ENCODE results near the gene KCNK17.
"Not testable (repeated sequence)": the region's sequence is repeated elsewhere in the genome, so short reads cannot be mapped to it uniquely, and the experiment has no call there.

The KCNK17 gene

DNA sequence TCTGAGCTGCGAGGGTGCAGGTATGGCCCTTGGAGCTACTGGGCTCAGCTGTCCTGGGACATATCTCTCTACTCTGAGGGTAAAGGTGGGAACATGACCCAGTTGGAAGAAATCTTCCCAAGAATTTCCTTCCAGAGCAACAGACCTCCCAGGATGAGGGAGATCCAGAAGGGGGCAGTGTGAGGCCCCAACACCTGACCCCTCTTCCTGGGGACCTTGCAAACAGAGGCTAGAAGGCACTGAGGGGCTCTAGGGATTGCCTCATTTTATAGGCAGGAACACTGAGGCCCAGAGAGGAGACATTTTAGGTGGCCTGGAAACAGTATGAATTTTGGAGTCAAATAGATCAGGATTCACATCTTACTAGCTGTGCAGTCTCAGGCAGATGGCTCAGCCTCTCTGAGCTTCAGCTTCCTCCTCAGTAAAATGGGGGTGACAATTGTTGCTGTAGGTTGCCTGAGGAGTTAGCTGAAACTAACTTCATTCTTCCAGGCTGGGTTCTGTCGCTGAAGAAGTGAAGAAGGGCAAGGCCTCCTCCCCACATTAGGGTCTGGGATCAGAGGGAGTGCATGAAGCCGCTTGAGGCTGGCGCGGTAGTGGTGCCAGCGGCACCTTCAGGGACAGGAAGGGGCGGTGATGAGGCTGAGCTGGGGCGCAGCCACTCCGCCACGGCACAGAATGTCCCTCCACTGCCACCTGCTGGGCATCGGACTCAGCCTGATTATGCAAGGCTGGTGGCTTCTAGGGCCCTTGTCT, 11.4 kb downstream of the KCNK17 start:
- no peak overlapping the region for H3K4me3 ChIP-seq (ENCODE audit: low read depth, low read length)

DNA sequence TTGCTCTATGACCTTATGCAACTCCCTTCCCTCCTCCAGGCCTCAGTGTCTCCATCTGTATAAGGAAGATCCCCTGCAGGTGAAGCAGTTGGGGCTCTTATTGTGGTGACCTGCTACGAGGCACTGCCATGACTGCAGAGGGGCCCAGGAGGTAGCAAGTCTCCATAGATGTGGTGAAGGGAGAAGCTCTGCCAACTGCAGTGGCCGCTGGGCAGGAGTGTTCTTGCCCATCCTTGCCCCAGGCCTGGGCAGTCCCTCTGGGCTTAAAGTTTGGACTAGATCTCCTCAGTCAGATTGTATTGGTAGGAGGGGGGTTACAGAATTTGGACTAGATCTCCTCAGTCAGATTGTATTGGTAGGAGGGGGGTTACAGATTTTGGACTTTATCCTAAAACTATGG, 12.2 kb downstream of the KCNK17 start:
- no peak overlapping the region for H3K4me3 ChIP-seq (ENCODE audit: low read depth, low read length)

DNA sequence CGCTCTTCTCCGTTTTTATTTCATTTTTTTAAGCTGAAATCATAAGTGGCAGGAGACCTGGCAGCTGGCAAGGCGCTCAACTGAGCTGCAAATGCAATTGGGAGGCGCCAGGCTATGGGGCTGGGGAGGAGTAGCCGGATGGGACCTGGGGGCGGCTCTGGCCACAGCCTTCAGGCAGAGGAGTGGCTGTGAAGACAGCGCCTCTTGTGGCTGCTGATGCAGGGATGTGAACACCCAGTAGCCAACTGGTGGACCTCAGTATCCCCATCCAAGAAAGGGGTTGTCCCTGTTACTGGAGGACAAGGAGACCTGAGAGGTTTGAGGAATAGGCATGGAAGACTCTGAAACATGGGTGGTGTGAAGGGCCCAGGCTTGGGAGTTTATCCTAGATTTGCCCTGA, 12.6 kb downstream of the KCNK17 start:
- no peak overlapping the region for H3K4me3 ChIP-seq (ENCODE audit: low read depth, low read length)

DNA sequence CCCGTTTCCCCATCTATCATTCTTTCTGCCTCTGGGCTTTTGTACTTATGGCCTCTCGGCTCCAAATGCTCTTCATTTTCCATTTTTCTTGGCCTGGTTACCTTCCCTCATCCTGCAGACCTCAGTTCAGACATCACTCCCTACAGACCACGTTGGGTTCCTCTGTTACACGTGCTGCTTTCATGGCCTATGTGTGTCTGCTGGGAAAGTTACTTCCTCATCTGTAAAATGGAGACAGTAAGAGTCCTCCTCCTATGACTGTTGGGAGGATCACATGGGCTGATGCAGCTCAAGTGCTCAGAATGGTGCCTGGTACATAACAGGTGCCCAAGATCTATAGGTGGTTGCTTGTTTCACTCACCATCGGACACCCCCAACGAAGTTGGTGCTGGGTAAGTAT, 13.5 kb downstream of the KCNK17 start:
- no peak overlapping the region for H3K4me3 ChIP-seq (ENCODE audit: low read depth, low read length)

DNA sequence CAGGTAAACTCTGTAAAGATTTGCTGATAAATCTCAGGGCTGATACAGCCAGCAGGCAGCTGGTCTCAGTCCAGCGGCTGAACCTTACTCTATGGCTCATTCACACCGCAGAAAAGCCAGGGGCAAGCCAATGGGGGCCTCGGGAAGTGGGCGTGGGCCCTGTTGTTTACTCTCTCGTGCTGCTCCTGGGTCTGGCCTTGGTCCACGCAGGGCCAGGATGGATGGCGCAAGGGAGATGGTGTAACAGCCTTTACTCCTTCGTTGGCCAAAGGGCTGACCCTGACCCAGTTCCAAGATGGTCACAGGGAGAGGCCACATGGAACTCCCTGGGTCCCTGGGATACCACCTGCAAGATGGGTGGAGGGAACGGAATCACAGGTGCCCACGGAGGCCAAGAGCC, 16.2 kb downstream of the KCNK17 start:
- no peak overlapping the region for H3K4me3 ChIP-seq (ENCODE audit: low read depth, low read length)

DNA sequence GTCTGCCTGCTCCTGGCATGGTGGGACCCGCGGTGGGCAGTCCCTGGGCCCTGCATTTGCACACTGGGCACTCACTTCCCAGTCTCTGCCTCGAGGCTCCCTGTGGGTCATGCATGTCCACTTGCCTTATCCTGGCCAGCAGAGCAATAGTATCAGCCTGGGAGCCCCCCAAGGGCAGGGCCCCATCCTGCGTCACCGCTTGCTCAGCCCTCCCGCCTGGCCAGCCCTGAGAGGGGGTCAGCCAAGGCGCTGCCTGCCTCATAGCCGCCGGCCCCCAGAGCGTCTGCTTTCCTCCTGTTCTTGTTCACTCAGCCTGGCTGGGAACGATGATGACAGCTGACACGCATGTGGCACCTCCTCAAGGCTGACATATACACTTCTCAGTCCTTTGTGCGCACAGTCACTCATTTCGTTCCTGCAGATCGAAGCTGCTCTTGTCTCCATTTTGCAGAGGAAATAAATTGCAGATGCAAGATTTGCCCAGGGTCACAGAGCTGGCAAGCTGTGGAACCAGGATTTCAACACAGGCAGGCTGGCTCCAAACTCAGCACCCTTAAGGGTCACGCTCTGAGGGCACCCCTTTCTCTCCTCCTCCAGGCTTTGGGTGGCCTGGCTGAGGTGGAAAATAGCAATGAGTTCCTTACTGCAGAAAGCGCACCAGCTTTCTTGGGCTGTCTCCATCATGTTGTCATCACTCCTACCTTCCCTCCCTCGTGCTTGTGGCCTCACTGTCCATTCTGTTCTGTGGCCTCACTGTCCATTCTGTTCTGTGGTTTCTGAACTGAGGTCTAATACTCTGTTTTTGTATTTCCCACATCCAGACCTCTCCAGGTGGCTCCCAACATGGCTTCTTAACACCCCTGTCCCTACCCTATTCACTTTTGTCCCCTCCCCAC, 17.2 kb downstream of the KCNK17 start:
- no peak overlapping the region for H3K4me3 ChIP-seq (ENCODE audit: low read depth, low read length)

DNA sequence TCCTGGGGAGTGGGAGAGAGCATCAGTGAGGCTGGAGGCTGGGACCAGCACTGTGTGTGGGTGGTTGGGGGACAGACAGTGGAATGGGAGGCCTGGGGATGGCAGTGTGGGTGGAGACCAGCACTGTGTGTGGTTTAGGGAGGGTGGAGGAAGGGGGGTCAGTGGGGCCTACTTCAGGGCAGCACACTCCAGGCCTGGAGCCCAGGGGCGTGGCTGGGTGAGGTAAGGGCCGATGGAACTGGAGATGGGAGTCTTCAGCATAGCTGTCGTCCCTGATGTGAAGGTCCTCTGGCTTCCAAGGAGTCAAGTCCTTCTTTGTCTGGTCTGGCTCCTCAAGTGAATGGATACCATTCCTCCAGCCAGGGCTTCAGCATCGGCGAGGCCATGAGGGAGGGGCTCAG, 18.6 kb downstream of the KCNK17 start:
- H3K4me3 ChIP-seq (ENCODE audit: low read depth, low read length): no peak overlapping the region

DNA sequence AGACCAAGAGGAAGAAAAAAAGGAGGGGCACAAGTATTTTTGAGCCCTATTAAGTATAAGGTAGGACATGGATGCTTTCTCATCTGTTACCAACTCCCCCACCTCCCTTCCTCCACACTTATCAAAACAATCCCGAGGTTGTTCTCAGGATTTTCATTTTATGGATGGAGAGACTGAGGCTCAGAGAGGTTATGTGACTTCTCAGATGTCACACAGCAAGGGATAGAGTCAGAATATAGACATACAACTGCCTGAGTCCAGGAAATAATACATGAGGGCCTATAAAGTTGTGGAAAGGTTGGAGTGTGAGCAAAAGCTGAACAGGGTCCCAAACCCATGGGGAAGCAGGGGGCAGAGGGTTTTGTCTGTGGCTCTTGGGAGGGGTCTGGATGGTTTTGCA, 19.3 kb downstream of the KCNK17 start:
- no peak overlapping the region for H3K4me3 ChIP-seq (ENCODE audit: low read depth, low read length)

DNA sequence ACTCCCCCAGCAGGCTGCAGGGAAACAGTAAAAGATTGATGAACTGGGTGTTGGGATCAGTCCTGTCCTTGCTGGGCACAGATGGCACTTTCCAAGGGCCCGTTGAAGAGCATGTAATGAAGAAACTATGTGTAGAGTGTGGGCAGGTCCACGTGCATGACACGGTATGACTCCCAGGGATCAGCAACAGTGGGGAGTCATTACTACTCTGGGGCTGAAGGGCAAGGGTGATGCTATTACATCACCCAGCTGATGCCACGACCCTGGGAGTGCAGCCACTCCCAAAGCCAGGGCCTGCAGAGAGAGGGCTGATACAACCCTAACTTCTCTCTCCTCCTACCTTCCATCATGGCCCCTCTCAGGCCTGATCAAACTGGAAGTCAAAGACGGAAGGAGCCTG, 20.1 kb downstream of the KCNK17 start:
- H3K4me3 ChIP-seq (ENCODE audit: low read depth, low read length): no peak overlapping the region

DNA sequence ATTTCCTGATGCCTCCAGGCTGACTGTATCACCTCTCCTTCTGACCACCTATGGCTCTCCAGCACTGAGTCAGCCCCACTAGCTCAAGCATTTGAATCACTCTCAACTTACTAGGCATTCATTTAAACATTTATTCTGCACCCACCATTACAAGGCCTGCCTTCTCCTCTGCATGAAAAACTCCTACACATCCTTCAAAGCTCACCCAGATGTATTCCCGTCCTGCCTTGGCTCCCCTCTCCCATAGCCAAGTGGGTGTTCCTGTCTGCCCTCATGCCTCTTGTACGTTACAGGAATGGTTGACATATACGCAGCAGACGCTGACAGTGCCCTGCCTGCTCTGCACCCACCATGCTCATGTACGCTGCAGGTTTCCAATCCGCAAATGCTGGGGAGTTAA, 21.6 kb downstream of the KCNK17 start:
- H3K4me3 ChIP-seq (ENCODE audit: low read depth, low read length): no peak overlapping the region

DNA sequence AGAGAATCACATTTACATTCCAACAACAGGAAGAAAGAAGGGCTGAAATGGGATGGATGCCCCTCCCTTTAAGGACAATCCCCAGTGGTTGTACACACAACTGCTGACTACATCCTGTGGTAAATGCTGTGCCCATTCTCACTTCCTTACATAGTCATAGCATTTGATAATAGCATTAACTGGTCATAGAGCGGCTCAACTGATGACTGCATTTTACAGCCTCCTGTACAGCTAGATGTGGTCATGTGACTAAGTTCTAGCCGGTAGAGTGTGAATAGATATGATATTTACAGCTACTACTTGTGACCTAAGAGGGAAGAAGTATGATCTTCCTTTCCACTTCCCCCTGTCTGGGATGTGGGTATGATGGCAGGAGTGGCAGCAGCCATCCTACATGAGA, 24.7 kb downstream of the KCNK17 start:
- no peak overlapping the region for H3K4me3 ChIP-seq (ENCODE audit: low read depth, low read length)

DNA sequence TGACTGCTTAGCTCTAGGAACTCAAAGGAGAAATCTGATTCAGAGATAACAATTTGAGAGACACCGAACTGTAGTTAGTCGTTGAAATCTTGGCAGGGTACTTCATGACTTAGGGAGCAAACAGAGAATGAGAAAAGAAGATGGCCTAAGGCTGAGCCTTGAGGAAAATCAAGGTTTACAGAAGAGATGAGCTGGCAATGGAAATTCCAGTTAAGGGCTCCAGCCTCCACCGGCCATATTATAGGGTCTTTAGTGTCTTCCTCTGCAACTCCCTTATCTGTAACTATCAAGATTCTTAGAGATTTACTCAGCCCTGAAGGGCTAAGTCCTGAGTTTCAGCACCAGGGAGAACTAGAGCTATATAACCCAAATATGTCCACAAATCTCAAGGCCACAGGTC, 26.6 kb downstream of the KCNK17 start:
- H3K4me3 ChIP-seq (ENCODE audit: low read depth, low read length): no peak overlapping the region

DNA sequence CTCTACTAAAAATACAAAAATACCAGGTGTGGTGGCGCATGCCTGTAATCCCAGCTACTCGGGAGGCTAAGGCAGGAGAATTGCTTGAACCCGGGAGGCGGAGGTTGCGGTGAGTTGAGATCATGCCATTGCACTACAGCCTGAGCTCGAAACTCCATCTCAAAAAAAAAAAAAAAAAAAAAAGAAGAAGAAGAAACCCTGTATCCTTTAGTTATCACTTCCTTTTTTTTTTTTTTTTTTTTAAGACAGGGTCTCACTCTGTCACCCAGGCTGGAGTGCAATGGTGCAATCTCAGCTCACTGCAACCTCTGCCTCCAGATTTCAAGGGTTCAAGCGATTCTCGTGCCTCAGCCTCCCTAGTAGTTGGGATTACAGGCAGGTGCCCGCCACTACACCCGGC, 27.6 kb downstream of the KCNK17 start:
- H3K4me3 ChIP-seq (ENCODE audit: low read depth, low read length): not testable (repeated sequence)

DNA sequence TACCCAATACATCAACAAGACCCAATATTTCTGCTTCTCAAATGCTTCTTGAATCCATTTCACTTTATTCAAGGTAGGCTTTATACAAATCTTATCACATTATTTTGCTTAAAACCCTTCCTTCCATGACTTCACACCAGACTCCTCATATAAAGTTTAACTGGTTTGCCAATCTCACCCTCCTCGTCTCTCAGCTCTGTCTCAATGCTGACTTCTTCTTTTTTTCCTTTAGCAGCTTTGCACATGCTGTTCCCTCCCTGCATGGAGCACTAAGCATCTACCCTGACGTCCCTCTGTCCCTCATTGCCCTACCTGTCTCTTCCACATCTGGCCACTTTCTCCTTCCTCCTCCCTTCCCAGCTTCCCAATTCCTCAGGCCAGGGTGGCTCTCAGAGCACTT, 31.4 kb downstream of the KCNK17 start:
- H3K4me3 ChIP-seq (ENCODE audit: low read depth, low read length): no peak overlapping the region

DNA sequence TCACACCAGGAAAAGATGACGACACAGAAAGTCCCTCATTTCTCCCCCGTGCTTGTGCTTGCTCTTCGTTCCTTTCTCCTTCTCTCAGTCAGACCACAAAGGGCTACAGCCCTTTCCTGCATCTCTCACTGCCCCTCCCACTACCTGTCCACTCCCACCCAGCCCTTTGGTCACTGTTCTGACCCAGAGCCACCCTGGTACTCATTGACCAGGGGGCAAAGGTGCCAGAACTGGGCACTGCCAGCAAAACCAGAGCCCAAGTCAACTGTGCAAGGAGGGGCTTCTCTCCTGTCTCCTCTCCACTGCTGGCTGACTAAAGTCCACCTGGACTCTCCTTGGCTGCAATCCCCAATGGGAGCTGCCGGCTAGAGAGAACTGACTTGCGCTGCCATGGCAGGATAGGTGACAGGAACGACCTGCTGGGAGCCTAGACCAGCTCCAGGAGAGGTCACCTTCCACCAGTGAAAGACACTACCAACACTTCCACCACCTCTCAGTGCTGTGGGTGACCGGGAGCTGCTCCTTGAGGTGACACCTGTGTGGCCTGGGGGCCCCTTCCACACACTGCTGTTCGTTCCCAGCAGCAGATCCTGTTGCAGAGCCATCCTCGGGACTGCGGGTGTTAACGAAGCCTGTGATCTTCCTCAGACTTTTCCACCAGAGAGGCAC, 32.8 kb downstream of the KCNK17 start:
- H3K4me3 ChIP-seq (ENCODE audit: low read depth, low read length): no peak overlapping the region

DNA sequence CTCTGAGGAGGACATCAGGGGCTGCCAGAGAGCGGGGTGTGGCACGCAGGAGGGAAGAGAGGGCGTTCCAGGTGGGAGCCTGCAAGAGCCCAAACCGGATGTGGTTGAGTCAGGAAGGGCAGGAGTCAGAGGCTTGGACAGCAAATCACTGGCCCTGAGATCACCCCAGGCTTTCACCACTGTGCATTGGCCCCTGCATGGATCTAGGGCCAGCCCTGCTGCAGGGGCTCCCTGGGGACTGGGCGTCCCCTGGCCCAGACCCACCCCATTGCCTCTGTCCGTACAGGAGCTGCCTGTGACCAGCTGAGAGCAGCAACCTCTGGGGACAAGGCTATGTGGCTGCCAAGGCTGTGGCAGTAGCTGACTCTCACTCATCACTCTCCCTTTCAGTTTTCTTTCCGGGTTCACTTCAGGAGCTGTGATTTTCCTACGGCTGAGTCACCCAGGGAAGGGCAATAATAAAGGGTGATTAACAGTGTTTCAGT, 33.9 kb downstream of the KCNK17 start:
- no peak overlapping the region for H3K4me3 ChIP-seq (ENCODE audit: low read depth, low read length)

DNA sequence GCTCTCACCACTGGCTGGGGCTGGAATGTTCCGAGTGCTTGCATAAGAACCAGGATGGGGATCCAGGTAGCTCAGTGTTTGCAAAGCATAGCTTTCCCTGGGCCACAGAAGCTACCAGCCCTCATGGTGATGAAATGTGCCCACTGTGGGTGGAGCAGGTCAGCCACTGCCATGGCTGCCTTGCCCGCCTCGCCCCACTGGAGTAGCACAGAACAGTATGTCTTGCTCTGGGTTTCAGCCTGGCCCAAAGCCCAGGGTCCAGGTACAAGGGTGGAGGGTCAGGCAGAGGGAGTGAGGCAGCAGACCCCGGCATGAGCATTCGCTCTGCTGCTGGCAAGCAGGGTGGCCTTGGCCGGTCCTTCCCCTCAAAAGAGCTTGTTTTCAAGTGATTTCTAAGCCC, 34.7 kb downstream of the KCNK17 start:
- no peak overlapping the region for H3K4me3 ChIP-seq (ENCODE audit: low read depth, low read length)

DNA sequence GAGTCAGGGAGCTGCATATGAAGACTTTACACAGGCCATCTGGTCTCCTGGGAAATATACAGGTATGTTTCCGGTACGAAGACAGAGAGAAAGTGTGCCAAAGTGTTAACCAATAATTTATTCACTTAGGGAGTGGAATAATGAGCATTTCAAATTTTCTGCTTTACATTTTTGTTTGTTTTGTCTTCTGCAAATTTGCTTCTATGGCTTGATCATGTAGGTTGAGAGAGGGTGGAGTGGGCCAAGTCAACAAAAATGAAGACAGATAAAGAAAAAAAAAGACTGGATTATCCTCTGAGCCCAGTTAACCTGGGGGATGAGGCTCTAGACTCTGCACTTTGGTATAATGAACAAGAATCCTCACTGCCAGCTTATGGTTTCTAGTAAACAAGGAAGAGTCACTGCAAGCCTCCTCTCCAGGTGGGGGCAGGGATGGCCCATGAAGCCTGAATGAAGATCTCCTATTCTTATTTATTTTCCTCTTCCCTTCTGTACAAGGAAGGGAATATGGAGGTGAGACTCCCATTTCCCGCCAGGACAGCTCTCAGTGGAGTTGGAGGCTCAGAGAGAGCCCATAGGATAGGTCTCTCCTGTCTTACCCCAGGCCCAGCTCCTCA, 37.7 kb downstream of the KCNK17 start:
- no peak overlapping the region for H3K4me3 ChIP-seq (ENCODE audit: low read depth, low read length)

DNA sequence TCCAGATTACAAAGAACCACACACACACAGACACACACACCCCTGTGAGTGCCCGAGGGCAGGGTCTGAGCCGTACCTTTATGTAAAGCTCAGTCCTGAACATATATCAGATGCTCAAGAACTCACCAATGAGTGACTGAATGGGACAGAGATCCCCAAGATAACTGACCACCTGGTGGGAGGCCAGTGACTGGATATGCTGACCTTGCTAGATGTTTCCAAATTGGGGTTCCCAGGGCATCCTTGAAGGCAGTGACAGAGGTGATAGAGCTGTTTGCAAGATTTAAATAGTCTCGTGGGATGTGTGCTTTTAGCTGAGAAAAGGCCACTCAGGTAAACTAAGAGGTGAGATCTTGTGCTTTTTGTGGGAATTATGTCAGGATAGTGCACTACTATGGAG, 39.3 kb downstream of the KCNK17 start:
- no peak overlapping the region for H3K4me3 ChIP-seq (ENCODE audit: low read depth, low read length)

DNA sequence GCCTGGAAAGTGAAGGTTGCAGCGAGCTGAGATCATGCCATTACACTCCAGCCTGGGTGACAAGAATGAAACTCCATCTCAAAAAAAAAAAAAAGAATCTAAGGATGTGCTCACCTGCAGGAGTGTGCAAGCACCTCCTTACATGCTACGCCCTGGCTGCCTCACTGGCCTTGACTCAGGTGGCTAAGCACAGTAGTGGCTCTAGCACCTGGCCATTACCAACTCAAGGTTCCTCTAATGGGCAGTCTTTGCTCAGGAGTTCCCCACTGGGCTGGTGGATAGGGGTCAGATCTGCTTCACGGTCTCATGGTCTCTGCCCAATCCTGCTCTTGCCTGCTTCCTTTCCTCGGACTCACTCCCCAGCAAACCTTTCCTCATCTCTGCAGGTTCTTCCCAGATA, 39.7 kb downstream of the KCNK17 start:
- no peak overlapping the region for H3K4me3 ChIP-seq (ENCODE audit: low read depth, low read length)

DNA sequence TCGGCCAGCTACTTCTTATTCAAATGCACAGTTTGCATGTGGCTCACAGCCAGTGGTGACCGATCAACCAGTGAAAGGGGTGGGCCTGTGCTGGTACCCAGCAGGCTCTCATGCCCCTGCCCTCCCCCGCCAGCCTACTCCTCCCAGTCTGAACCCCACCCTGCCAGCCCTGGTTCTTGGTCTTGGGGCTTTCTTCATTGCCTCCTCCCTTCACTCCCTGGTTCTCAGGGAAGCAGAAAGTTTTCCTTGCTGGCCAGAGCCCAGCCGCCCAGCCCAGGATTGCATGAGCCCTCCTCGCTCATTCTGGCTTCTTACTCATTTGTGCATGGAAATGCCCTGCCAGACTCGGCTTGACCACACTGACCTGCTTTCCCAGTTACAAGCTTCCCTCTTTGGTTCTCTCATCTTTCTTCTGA, 40.8 kb downstream of the KCNK17 start:
- H3K4me3 ChIP-seq (ENCODE audit: low read depth, low read length): no peak overlapping the region

All from iPS-11a (cell line).